ENCODE results near the gene CNIH3.
"Not testable (repeated sequence)": the region's sequence is repeated elsewhere in the genome, so short reads cannot be mapped to it uniquely, and the experiment has no call there.

DNA sequence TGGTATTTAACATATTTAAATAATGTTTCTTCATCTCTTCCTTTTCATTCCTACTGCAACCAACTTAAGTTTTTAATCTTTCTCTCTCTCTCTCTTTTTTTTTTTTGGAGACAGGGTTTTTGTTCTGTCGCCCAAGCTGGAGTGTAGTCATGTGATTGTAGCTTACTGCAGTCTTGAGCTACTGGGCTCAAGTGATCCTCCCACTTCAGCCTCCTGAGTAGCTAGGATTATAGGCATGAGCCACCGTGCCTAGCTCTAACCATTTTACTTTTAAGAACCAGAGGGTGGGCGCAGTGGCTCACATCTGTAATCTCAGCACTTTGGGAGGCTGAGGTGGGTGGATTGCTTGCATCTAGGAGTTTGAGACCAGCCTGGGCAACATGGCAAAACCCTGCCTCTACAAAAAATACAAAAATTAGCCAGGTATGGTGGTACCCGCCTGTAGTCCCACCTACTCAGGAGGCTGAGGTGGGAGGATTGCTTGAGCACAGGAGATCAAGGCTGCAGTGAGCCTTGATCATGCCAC is 95.2 kb downstream of the CNIH3 start:
- not testable (repeated sequence) for TF ChIP-seq POLR2A, EP300 (IDR thresholded peaks at IDR 0.05)
- TF ChIP-seq, protein P1, sequence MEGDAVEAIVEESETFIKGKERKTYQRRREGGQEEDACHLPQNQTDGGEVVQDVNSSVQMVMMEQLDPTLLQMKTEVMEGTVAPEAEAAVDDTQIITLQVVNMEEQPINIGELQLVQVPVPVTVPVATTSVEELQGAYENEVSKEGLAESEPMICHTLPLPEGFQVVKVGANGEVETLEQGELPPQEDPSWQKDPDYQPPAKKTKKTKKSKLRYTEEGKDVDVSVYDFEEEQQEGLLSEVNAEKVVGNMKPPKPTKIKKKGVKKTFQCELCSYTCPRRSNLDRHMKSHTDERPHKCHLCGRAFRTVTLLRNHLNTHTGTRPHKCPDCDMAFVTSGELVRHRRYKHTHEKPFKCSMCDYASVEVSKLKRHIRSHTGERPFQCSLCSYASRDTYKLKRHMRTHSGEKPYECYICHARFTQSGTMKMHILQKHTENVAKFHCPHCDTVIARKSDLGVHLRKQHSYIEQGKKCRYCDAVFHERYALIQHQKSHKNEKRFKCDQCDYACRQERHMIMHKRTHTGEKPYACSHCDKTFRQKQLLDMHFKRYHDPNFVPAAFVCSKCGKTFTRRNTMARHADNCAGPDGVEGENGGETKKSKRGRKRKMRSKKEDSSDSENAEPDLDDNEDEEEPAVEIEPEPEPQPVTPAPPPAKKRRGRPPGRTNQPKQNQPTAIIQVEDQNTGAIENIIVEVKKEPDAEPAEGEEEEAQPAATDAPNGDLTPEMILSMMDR (IDR thresholded peaks at IDR 0.05): not testable (repeated sequence)

Data from ovary (tissue), 3 donors.